PC-3 (cell line): ENCODE measurements around the gene CARMIL1.

Source experiments
- EZH2 ChIP-seq: fragments of 300-600 bp; sonication (generic); IDR thresholded peaks from one replicate; pipeline ENCODE4 v1.6.1; 2017; ENCODE audit warnings: antibody characterized with exemption, mild to moderate bottlenecking, low read length; ENCODE audit not compliant: unreplicated experiment
- EZH2phosphoT487 ChIP-seq: fragments of 300-600 bp; sonication (generic); IDR thresholded peaks from 2 replicates; pipeline ENCODE4 v1.6.1; 2018; ENCODE audit warnings: mild to moderate bottlenecking, antibody characterized with exemption, low read length, borderline replicate concordance
- TF ChIP-seq, protein P1 (sequence below): fragments of 300-600 bp; sonication (generic); conservative IDR thresholded peaks from 2 replicates; pipeline ENCODE4 v1.5.1; 2017; ENCODE audit warnings: antibody characterized with exemption, low read depth, mild to moderate bottlenecking, low read length

DNA sequence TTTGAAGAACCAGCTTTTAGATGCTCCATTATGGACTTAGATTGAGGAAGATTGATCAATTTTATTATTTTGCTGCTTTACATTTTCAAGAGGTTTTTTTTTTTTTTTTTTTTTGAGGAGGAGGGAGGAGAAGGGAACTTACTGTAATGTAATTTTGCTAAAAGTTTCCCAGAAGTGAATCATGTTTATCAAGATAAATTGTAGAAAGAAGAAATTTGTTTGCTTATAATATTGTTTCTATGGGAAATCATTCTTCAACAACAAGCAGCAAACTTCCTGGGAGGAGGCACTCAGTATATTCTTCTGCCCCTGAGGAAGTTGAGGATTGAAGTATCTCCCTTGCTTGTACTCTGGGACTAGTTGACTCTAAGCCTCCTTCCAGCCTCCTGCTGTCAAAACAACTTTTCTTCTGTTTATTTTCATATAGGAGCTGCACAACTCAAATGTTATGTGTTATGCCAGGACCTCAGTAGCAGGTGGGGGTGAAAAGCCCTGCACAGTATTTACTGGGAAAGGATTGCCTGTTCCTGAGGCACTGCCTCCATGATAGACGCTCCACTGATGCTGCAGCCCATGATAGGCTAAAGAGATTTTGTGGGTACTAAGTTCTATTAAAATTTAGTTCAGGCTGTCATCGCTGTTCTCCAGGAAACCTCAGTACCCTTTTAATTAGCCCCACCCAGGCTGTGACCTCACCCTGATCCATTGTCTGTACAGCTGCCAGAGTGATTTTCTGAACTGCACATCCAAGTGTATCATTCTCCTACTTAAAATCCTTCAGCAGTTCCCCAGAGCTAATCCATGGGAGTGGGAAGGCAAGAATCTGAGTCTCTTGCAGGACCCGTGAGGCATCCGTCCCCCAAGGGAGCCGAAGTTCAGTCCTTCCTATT lies 51.9 kb downstream of the CARMIL1 start:
- TF ChIP-seq, protein P1, sequence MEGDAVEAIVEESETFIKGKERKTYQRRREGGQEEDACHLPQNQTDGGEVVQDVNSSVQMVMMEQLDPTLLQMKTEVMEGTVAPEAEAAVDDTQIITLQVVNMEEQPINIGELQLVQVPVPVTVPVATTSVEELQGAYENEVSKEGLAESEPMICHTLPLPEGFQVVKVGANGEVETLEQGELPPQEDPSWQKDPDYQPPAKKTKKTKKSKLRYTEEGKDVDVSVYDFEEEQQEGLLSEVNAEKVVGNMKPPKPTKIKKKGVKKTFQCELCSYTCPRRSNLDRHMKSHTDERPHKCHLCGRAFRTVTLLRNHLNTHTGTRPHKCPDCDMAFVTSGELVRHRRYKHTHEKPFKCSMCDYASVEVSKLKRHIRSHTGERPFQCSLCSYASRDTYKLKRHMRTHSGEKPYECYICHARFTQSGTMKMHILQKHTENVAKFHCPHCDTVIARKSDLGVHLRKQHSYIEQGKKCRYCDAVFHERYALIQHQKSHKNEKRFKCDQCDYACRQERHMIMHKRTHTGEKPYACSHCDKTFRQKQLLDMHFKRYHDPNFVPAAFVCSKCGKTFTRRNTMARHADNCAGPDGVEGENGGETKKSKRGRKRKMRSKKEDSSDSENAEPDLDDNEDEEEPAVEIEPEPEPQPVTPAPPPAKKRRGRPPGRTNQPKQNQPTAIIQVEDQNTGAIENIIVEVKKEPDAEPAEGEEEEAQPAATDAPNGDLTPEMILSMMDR, result no peak
- TF ChIP-seq EZH2 (no peak), EZH2phosphoT487 (no peak)
